H1 (cell line): Measurements from ENCODE around the gene EFCAB8. TPM values are rescaled to one million over a fixed set of nuclear protein-coding genes. Genes with fewer than 3 reads are reported as not detected.

Source experiments
- BACH1 ChIP-seq: IDR thresholded peaks from 2 replicates; pipeline ENCODE4 v1.6.1; 2012; ENCODE audit warnings: low read length, improper control_type of control experiment
- CHD7 ChIP-seq: fragments of 300-600 bp; sonication (generic); IDR thresholded peaks from 2 replicates; pipeline ENCODE4 v1.7.1; 2012; ENCODE audit warnings: low read length, moderate library complexity, mild to moderate bottlenecking, inconsistent platforms; ENCODE audit not compliant: insufficient replicate concordance
- CREB1 ChIP-seq: IDR thresholded peaks from 2 replicates; pipeline ENCODE4 v1.6.1; 2012; ENCODE audit warnings: inconsistent platforms
- JUN ChIP-seq: IDR thresholded peaks from 2 replicates; pipeline ENCODE4 v1.6.1; 2011; ENCODE audit warnings: low read depth, mild to moderate bottlenecking, improper control_type of control experiment, low read length
- JUND ChIP-seq: IDR thresholded peaks from 2 replicates; pipeline ENCODE4 v1.6.1; 2011; ENCODE audit warnings: mild to moderate bottlenecking, improper control_type of control experiment, low read length
- MAFK ChIP-seq: IDR thresholded peaks from 2 replicates; pipeline ENCODE4 v1.6.1; 2012; ENCODE audit warnings: low read depth, mild to moderate bottlenecking, improper control_type of control experiment, low read length
- NRF1 ChIP-seq: IDR thresholded peaks from 2 replicates; pipeline ENCODE4 v1.6.1; 2011; ENCODE audit warnings: mild to moderate bottlenecking, low read depth, low read length, improper control_type of control experiment
- PHF8 ChIP-seq: fragments of 200-600 bp; sonication (generic); conservative IDR thresholded peaks from 2 replicates; pipeline ENCODE4 v1.7.1; 2012; ENCODE audit warnings: low read depth, mild to moderate bottlenecking, inconsistent platforms, low read length, moderate library complexity
- POU5F1 ChIP-seq: IDR thresholded peaks from 2 replicates; pipeline ENCODE4 v1.6.1; 2011; ENCODE audit warnings: low read depth, mild to moderate bottlenecking, low read length, moderate library complexity
- RAD21 ChIP-seq, 2 experiments: IDR thresholded peaks in 1 of 2; conservative IDR thresholded peaks in 1 of 2; 2 replicates each; pipeline ENCODE4 v1.6.1; 2011; ENCODE audit warnings: low read depth in 2 of 2, low read length in 2 of 2, improper control_type of control experiment in 1 of 2, inconsistent platforms in 1 of 2, mild to moderate bottlenecking in 1 of 2, moderate library complexity in 1 of 2
- SAP30 ChIP-seq: fragments of 300-600 bp; sonication (generic); IDR thresholded peaks from 2 replicates; pipeline ENCODE4 v1.7.1; 2012; ENCODE audit warnings: low read length, moderate library complexity, mild to moderate bottlenecking, inconsistent platforms; ENCODE audit not compliant: insufficient read depth, insufficient replicate concordance
- TCF12 ChIP-seq: IDR thresholded peaks from 2 replicates; pipeline ENCODE4 v1.6.1; 2011; ENCODE audit warnings: low read depth, mild to moderate bottlenecking, low read length
- YY1 ChIP-seq: IDR thresholded peaks from 2 replicates; pipeline ENCODE4 v1.6.1; 2011; ENCODE audit warnings: low read depth, mild to moderate bottlenecking, low read length
- polyA plus RNA-seq, 7 experiments: library from polyadenylated mRNA; depleted of rRNA in 3 of 7; stranded (reverse) in 5 of 7; unstranded in 2 of 7; fragments of >200 nt in 5 of 7; fragments of 200-250 nt in 2 of 7; gene quantifications; 1 replicate in 5 of 7; 2 replicates in 1 of 7; 4 replicates in 1 of 7; pipeline versions ENCODE4 v1.2.1 to v1.2.3, GENCODE V29; 2011 to 2013; ENCODE audit warnings: missing spikeins in 2 of 7, mixed read lengths in 2 of 7
- total RNA-seq: library from RNA; stranded (reverse); fragmentation: NEBNext Ultra II Directional; extraction: Animal tissue kit (Norgen Biotek cat#: 25700); gene quantifications from 2 replicates; pipeline ENCODE4 v1.2.1, GENCODE V29; 2021

The EFCAB8 gene
- total and polyA plus RNA-seq, 2 of the 8 experiments (the other 6 are each of a cell fraction or from before 2014, with no cell fraction given): 0.06 to 0.20 TPM

GRCh38 chr20:32822225-32822624, 36.5 kb upstream of the EFCAB8 start (continued):
- TF ChIP-seq CHD7: no peak
- TF ChIP-seq BACH1: no peak
- TF ChIP-seq JUN: no peak
- TF ChIP-seq POU5F1: no peak
- no peak for TF ChIP-seq TCF12
- no peak for TF ChIP-seq CREB1
- no peak for TF ChIP-seq PHF8
- TF ChIP-seq NRF1: no peak
- TF ChIP-seq RAD21 (IDR thresholded peaks at IDR 0.05 in 1 of 2, conservative IDR thresholded peaks at IDR 0.05 in 1 of 2; ENCODE audit: low read depth in 2 of 2, low read length in 2 of 2): no peak
- TF ChIP-seq MAFK: no peak
- no peak for TF ChIP-seq YY1
- no peak for TF ChIP-seq JUND
- no peak for TF ChIP-seq SAP30
